Endodermal cell (in vitro differentiated cells): ENCODE data around the gene CIBAR2. TPM values are rescaled to one million over a fixed set of nuclear protein-coding genes. Genes with fewer than 3 reads are reported as not detected.

Source experiments
- DNase-seq: peaks from one replicate; pipeline ENCODE4 v3.0.0-alpha.2; 2017
- H3K27ac ChIP-seq: 2 replicates; pipeline ENCODE4 v1.5.1; 2013; ENCODE audit warnings: mild to moderate bottlenecking, low read depth, low read length, moderate library complexity
- H3K27me3 ChIP-seq: 2 replicates; pipeline ENCODE4 v1.6.1; 2013; ENCODE audit warnings: mild to moderate bottlenecking, low read length, moderate library complexity; ENCODE audit not compliant: insufficient read depth, control insufficient read depth, poor library complexity, severe bottlenecking
- H3K36me3 ChIP-seq: 2 replicates; pipeline ENCODE4 v1.7.0; 2013; ENCODE audit warnings: mild to moderate bottlenecking, low read length, moderate library complexity; ENCODE audit not compliant: control insufficient read depth, insufficient read depth
- H3K4me1 ChIP-seq: one replicate; pipeline ENCODE4 v1.7.0; 2013; ENCODE audit warnings: low read length; ENCODE audit not compliant: control insufficient read depth, insufficient read depth
- H3K4me3 ChIP-seq: 2 replicates; pipeline ENCODE4 v1.5.1; 2013; ENCODE audit warnings: mild to moderate bottlenecking, low read length, moderate library complexity
- H3K9ac ChIP-seq: 2 replicates; pipeline ENCODE4 v1.6.1; 2013; ENCODE audit warnings: mild to moderate bottlenecking, low read length, moderate library complexity; ENCODE audit not compliant: poor library complexity, severe bottlenecking; ENCODE audit errors: extremely low read depth
- H3K9me3 ChIP-seq: 2 replicates; pipeline ENCODE4 v1.6.1; 2013; ENCODE audit warnings: mild to moderate bottlenecking, low read length, moderate library complexity; ENCODE audit not compliant: control insufficient read depth
- H3K27ac Mint-ChIP-seq: 2 replicates; pipeline ENCODE4 v1.8.0; 2020; ENCODE audit warnings: mixed read lengths
- H3K27me3 Mint-ChIP-seq: 2 replicates; pipeline ENCODE4 v1.8.0; 2021; ENCODE audit warnings: mild to moderate bottlenecking, mixed read lengths; ENCODE audit not compliant: insufficient read depth
- H3K36me3 Mint-ChIP-seq: 2 replicates; pipeline ENCODE4 v1.8.0; 2020; ENCODE audit warnings: low read depth, mixed read lengths
- H3K4me1 Mint-ChIP-seq: 2 replicates; pipeline ENCODE4 v1.8.0; 2020; ENCODE audit warnings: mixed read lengths
- H3K4me3 Mint-ChIP-seq: 2 replicates; pipeline ENCODE4 v1.8.0; 2020; ENCODE audit warnings: mild to moderate bottlenecking, moderate library complexity, mixed read lengths
- H3K9me3 Mint-ChIP-seq: 2 replicates; pipeline ENCODE4 v1.8.0; 2020; ENCODE audit warnings: mild to moderate bottlenecking, mixed read lengths
- CTCF ChIP-seq: fragments of 200-600 bp; sonication (generic); conservative IDR thresholded peaks from 2 replicates; pipeline ENCODE4 v1.5.0; 2021; ENCODE audit warnings: antibody characterized with exemption, mild to moderate bottlenecking
- WGBS, 2 experiments: methylation state at CpG; one replicate each; pipeline versions ENCODE4 v1.1.5 to v1.1.7; 2013; ENCODE audit warnings: missing lambda C conversion rate in 2 of 2, mixed read lengths in 1 of 2; ENCODE audit not compliant: insufficient coverage in 1 of 2, insufficient read length in 1 of 2; 5-methylcytosine and 5-hydroxymethylcytosine counted together
- total RNA-seq, 2 donors: library from RNA; stranded (reverse); fragmentation: NEBNext Ultra II Directional in 1 of 2; extraction: Animal tissue kit (Norgen Biotek cat#: 25700) in 1 of 2; gene quantifications; 2 replicates in 1 of 2; 3 replicates in 1 of 2; pipeline ENCODE4 v1.2.1, GENCODE V29; 2021

CIBAR2 gene
- total RNA-seq, 2 donors from 2014 or later: not detected

DNA sequence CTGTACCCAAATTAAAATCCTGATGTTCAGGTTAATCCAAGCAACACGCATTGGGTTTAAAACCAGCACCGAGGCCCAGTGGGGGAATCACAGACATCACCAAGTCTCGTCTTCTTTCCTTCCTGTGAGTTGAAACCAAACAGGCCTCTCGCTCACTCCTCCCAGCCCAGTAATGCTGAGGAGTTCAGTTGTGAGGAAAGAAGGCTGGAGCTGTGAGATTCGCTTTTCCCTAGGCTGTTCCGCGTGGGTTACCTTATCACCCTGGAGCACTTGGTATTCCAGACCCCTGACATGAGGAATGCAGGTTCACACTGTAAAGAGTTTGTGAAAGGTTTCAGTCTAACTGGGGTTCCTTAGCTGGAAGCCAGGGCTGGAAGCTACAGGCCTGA is 20.8 kb downstream of the CIBAR2 start:
- Mint-ChIP-seq H3K27me3 (no peaks in the 10 kb centered on the region), H3K36me3 (no peaks in the 10 kb centered on the region)
- DNase-seq: no peak

DNA sequence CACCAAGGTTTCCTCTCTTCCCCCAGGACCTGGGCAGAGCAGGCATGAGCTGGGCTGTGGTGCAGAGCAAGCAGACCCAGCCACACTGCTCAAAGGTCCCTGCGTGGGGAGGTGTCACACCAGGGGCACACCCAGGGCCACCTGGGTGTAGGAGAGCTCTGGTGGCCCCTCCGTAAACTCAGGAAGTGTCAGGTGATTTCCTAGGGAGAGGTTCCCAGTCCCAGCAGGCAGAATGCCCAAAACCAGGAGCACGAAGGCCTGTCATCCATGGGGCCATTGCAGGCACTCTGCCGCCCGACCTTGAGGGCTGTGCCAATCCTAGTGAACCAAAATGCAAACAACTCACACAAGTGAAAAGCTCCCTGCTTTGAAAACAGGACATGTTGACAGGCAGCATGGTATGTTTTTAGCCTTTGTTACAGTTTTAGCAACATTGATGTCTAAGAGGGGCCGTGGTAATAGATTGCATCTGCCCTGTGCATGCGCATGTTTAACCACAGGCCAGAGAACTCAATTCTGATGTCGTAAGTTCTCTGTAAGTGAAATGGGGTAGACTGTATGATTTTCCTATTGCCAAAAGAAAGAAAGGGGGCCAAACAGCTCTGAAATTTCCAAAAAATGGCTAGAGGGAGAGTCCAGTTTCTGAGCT is 21.3 kb downstream of the CIBAR2 start:
- no peak overlapping the region for H3K4me3 Mint-ChIP-seq
- H3K27me3 ChIP-seq: no peaks in the 10 kb centered on the region
- no peaks in the 10 kb centered on the region for H3K36me3 ChIP-seq
- H3K4me1 ChIP-seq: peaks cover 2% of the 10 kb centered on the region
- H3K27ac Mint-ChIP-seq: no peak overlapping the region
- no peak for DNase-seq
- no peak overlapping the region for H3K9ac ChIP-seq
- H3K9me3 ChIP-seq: no peaks in the 10 kb centered on the region
- no peaks in the 10 kb centered on the region for H3K4me1 Mint-ChIP-seq
- TF ChIP-seq CTCF: no peak
- H3K27ac ChIP-seq: no peak overlapping the region
- H3K4me3 ChIP-seq: no peak overlapping the region
- H3K27me3 Mint-ChIP-seq: no peaks in the 10 kb centered on the region
- H3K9me3 Mint-ChIP-seq: no peaks in the 10 kb centered on the region
- 82 to 96% methylated on average over 7 to 8 of the region's 8 CpGs for WGBS, 2 experiments
- no peaks in the 10 kb centered on the region for H3K36me3 Mint-ChIP-seq

More for the DNA sequence above, 20.8 kb downstream of the CIBAR2 start:
- WGBS, 2 experiments: 92 to 99% methylated on average over 6 to 7 of the region's 7 CpGs
- no peaks in the 10 kb centered on the region for H3K9me3 Mint-ChIP-seq
- Histone ChIP-seq H3K36me3 (no peaks in the 10 kb centered on the region), H3K27ac (no peak overlapping the region), H3K27me3 (no peaks in the 10 kb centered on the region), H3K9me3 (no peaks in the 10 kb centered on the region), H3K4me1 (peaks cover 2% of the 10 kb centered on the region), H3K9ac (no peak overlapping the region), H3K4me3 (no peak overlapping the region)
- TF ChIP-seq CTCF: no peak
- no peak overlapping the region for H3K4me3 Mint-ChIP-seq
- no peaks in the 10 kb centered on the region for H3K4me1 Mint-ChIP-seq
- no peak overlapping the region for H3K27ac Mint-ChIP-seq

- H3K9me3 ChIP-seq: no peaks in the 10 kb centered on the region
- WGBS, 2 experiments: 91 to 92% methylated on average over 10 to 13 of the region's 13 CpGs
Measured at GRCh38 chr16:85090181-85090580, 22.1 kb downstream of the CIBAR2 start.

More at GRCh38 chr16:85090181-85090580, 22.1 kb downstream of the CIBAR2 start:
- no peaks in the 10 kb centered on the region for H3K27me3 ChIP-seq
- H3K4me3 ChIP-seq: no peak overlapping the region
- TF ChIP-seq CTCF: no peak
- H3K4me1 ChIP-seq: peaks cover 2% of the 10 kb centered on the region
- H3K36me3 Mint-ChIP-seq: no peaks in the 10 kb centered on the region
- no peak overlapping the region for H3K27ac ChIP-seq
- no peak overlapping the region for H3K4me3 Mint-ChIP-seq
- no peaks in the 10 kb centered on the region for H3K4me1 Mint-ChIP-seq
- no peaks in the 10 kb centered on the region for H3K9me3 Mint-ChIP-seq
- no peak overlapping the region for H3K9ac ChIP-seq
- DNase-seq: no peak
- H3K27me3 Mint-ChIP-seq: no peaks in the 10 kb centered on the region
- H3K36me3 ChIP-seq: no peaks in the 10 kb centered on the region
- no peak overlapping the region for H3K27ac Mint-ChIP-seq
